ENCODE data around the gene HMCN1.

The HMCN1 gene

GRCh38 chr1:185933580-185933979 is 199.4 kb downstream of the HMCN1 start:
- DNase-seq: no peak
- intact Hi-C loops (cut with DNase I): no loop called here

GRCh38 chr1:185934476-185935189 is 200.4 kb downstream of the HMCN1 start:
- intact Hi-C loops (cut with DNase I): no loop called here
- DNase-seq: no peak

- intact Hi-C loops (cut with DNase I): no loop called here
- DNase-seq: no peak
These were observed 201.2 kb downstream of the HMCN1 start for GRCh38 chr1:185935360-185935759.

GRCh38 chr1:185936641-185937040 is 202.4 kb downstream of the HMCN1 start:
- intact Hi-C loops (cut with DNase I): no loop called here
- DNase-seq: peak in 1 of 42 donors; percentile 8

GRCh38 chr1:185938396-185938795 is 204.2 kb downstream of the HMCN1 start:
- intact Hi-C loops (cut with DNase I): no loop called here
- DNase-seq: no peak

- intact Hi-C loops (cut with DNase I): no loop called here
- DNase-seq: no peak
These were observed 205.0 kb downstream of the HMCN1 start for GRCh38 chr1:185939142-185939541.

GRCh38 chr1:185942961-185943360 is 208.8 kb downstream of the HMCN1 start:
- intact Hi-C loops (cut with DNase I): no loop called here
- DNase-seq: no peak

- no peak for DNase-seq
- intact Hi-C loops (cut with DNase I): no loop called here
These were observed 222.7 kb downstream of the HMCN1 start for GRCh38 chr1:185956881-185957280.

GRCh38 chr1:185957441-185958363 is 223.5 kb downstream of the HMCN1 start:
- DNase-seq: no peak
- intact Hi-C loops (cut with DNase I): no loop called here

- intact Hi-C loops (cut with DNase I): no loop called here
- no peak for DNase-seq
These were observed 226.5 kb downstream of the HMCN1 start for GRCh38 chr1:185960422-185961321.

- DNase-seq: no peak
- intact Hi-C loops (cut with DNase I): no loop called here
These were observed 227.5 kb downstream of the HMCN1 start for GRCh38 chr1:185961664-185962063.

- intact Hi-C loops (cut with DNase I): no loop called here
- DNase-seq: no peak
These were observed 230.8 kb downstream of the HMCN1 start for GRCh38 chr1:185964946-185965345.

GRCh38 chr1:185965870-185966269 is 231.7 kb downstream of the HMCN1 start:
- DNase-seq: no peak
- intact Hi-C loops (cut with DNase I): no loop called here

GRCh38 chr1:185966471-185966870 is 232.3 kb downstream of the HMCN1 start:
- intact Hi-C loops (cut with DNase I): no loop called here
- DNase-seq: no peak

- intact Hi-C loops (cut with DNase I): no loop called here
- DNase-seq: no peak
These were observed 234.8 kb downstream of the HMCN1 start for GRCh38 chr1:185969028-185969427.

- intact Hi-C loops (cut with DNase I): no loop called here
These were observed 235.4 kb downstream of the HMCN1 start for GRCh38 chr1:185969524-185969991.

GRCh38 chr1:185971688-185972087 is 237.5 kb downstream of the HMCN1 start:
- intact Hi-C loops (cut with DNase I): no loop called here
- no peak for DNase-seq

More at GRCh38 chr1:185969524-185969991, 235.4 kb downstream of the HMCN1 start:
- DNase-seq: no peak

- intact Hi-C loops (cut with DNase I): no loop called here
- no peak for DNase-seq
These were observed 238.1 kb downstream of the HMCN1 start for GRCh38 chr1:185972096-185972850.

- DNase-seq: no peak
- intact Hi-C loops (cut with DNase I): no loop called here
These were observed 239.5 kb downstream of the HMCN1 start for GRCh38 chr1:185973645-185974044.

All from head of caudate nucleus (tissue), 42 donors.